NCI-H510A treated with DMSO at 0.1 percent for 48 hours (cell line): ENCODE results near the gene RPL3.
"Not testable (repeated sequence)": the region's sequence is repeated elsewhere in the genome, so short reads cannot be mapped to it uniquely, and the experiment has no call there.

Source experiments
- DNase-seq: peaks from one replicate; lab custom pipeline; 2025; lab: John Stamatoyannopoulos, UW

The RPL3 gene

DNA sequence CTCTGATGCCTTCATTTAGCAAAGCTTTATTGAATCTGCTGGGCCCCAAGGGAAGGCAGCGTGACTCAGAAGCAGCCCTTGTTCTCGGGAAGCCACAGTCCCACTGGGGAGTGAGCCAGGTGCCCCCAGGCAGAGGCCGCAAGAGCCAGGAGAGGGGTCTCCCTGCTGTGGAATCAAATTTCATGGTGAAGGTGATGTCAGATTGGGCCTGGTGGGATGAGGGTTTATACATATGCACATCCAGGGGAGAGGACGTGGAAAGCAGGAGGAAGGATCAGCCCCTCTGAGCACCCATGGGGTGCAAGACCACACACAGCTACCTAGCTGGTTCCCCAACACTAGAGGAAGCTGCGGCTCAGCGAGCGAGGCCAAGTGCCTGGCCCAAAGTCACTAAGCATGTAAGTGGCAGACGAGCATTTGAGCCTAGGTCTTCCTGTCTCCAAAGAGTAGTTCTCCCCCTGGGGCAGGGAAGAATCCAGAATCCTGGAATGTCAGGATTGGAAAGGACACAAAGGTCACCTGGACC is 32.3 kb upstream of the RPL3 start:
- no peak for DNase-seq

DNA sequence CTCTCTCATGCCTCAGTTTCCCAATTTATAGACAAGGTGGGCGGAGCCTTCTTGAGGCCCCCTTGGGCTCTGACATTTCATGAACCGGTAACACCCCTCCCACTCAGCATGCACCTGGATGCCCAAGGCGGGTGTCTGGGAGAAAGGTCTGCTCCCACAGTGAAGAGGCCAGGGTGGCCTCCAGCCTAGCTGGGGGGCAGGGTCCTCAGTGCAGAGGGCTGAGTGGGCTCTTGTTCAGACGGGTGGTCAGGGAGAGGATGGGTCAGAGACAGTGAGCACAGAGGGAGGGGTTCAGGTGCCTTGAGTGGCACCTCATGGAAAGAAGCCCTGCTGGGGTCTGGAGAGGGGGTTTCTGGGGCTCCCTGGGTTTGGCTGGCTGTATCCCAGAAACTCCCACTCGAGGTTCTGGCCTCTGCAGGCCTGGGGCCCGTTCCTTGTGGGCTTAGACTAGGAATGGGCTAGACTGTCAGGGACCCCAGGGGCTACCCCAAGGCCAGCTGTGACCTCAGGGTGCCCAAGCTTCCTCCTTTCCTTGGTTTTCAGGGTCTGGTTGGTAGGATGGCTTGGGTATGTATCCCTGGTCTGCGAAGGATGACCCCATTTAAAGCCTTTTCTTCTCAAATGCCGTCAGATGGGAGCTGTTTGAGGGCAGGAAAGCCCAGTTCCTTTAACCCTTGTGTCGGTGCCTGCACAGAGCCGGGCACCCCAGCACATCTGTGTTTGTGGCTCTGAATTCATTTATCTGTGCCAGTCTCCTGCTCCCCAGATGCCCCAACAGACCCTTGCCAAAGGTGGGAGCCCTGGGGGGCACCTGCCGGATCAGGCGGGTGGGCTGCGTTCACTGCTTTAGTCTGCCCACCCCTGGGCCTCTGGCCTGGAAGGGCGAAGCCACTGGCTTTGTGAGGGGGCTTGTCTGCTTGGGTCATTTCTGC is 31.6 kb upstream of the RPL3 start:
- DNase-seq = no peak

DNA sequence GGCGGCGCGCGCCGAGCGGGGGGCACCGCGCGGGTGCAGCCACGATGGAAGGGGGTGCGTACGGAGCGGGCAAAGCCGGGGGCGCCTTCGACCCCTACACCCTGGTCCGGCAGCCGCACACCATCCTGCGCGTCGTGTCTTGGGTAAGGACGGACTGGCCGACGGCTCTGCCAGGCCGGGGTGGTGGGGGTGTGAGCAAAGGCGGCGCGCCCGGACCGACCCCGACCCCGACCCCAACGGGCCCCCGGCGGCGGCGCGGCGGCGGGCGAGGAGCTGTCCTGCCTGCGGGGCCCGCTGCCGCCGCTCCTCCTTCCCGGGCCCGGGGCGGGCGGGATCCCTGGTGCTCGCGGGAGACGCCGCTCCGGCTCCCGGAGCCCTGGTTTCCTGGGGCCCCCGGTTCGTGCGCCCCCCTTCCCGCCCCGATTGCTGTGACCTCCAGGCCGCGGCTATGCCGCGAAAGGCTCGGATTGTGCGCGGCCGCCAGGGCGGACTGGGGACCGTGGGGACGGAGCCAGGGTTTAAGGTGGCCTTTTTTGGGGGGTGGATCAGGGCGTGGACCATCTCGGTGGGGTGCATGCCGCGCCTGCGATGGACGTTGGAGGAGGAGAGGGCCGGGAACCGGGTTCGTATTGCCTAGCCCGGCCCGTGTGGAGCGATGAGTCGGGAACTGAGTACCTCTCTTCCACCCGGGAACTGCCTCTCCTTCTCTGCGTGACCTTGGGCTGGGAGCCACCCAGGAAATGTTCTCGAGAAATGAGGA is 30.7 kb upstream of the RPL3 start, which contains the start of gene SYNGR1:
Gene SYNGR1 (plus strand): TSS at position 25 of the 760 bp plus-strand sequence. CDS start 20 bp downstream, at position 45.
- no peak for DNase-seq

DNA sequence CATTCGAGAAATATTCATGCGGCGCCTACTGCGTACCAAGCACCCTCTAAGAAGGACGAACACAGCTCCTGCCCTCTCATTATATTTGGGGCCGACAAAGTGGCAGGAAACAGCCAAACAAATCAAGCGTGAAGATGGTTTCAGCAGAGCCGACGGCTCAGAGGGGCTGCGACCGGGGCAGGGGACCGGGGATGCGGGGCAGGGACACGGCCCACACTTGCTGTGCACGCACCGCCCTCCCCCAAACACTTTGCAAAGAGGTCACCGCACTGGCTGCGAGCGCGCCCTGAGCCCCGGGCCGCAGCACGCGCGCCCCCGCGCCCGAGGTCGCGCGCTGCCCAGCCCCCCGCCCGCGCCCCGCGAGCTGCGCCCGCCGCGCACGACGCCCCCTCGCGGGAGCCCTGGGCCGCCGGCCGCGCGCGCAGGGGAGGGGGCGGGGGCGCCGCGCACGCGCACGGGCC is 30.1 kb upstream of the RPL3 start:
- DNase-seq = no peak

DNA sequence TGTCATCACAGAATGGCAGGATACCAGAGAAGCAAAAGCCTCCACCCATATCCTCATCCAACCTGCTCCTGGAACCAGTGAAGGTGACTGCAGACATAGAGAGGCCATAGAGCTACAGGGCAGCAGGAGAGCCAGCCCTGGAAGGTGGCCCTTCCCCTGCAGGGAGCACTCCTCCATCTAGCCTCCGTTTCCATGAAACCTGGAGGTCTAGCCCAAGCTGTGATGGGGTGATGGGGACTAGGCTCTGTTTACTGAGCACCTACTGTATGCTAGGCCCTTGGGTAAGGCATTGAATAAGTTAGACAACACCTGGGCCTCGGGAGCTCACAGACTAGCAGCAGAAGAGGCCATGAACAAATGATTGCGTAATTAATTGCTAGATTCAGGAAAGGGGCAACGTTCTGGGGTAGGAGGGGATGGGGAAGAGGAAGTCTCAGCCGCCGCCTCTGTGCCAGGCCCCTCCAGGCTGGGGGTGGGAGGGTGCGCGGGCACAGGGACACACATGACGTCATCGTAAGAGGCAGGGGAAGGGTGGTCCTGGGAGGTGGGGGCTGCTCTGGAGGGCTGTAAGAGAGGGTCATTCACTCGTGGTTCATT is 29.6 kb upstream of the RPL3 start:
- DNase-seq = no peak

DNA sequence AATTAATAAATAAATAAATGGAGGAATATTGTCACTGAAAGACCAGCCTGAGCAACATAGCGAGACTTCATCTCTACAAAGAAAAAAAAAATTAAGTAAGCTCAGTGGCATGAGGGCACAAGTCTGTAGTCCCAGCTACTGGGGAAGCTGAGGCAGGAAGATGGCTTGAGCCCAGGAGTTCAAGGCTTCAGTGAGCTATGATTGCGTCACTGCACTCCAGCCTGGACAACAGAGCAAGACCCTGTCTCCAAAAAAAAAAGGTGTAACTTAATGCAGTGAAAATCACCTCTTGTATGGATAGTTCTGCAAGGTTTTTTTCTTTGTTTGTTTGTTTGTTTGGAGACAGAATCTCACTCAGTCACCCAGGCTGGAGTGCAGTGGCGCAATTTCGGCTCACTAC is 25.8 kb upstream of the RPL3 start:
- DNase-seq = no peak

DNA sequence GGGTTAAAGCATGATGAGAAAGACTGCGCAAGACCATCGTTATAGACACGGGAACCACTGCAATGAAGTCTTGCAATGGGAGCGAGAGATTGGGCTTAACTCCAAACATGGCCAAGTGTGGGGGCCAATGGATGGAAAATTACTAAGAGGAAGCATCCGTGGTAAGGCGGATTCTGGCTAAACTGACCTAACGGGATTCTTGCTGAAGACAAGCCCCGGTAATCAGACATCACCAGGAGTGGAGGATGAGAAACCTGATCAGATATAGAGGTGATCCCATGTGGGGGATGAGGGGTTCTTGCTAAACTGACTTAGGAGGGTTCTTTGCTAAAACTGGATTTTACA is 24.6 kb upstream of the RPL3 start:
- DNase-seq = no peak

DNA sequence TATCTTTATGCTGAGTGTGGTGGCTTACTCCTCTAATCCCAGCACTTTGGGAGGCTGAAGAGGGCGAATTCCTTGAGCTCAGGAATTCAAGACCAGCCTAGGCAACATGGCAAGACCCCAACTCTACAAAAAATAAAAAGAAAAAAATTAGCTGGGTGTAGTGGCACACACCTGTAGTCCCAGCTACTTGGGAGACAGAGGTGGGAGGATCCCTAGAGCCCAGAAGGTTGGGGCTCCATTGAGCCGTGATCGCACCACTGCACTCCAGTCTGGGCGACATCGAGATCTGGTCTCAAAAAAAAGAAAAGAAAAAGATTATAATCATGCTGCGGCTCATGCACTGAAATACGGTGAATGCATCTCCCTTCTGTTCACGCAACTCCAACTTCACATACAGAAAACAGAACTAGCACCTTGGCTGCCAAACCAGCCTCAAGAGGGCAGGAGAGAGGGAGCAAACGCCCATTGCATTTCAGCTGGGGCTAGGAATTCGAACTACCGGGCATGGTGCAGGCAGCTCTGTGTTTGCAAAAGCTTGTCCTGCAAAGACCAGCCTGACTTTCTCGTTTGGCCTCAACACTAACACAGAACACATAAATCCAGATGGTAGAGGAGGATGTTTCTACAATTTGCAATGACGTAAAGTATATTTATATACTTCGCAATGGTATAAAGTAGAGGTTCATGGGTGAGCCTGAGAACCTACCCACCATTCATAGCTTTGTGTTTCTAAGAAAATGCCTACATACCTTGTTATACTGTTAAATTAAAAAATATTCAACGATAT is 24.0 kb upstream of the RPL3 start:
- DNase-seq = peak; percentile 39

DNA sequence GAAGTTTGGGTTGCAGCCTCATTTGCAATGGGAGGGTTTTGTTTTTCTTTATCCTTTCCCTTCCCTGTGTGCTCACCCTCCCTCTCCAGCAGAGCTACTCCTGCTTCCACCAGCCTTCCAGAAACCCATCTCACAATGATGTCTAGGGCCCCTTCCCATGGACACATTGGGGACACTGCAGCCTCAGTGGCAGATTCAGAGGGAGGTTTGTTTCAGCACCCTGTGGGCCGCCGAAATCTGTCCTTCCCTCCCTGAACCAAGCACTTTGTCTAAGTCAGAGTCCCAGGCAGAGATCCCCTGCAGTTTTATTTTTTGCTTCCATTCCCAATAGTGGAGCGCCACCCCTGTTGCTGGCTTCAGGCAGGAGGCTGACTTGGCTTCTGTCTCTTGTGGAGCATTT is 21.8 kb upstream of the RPL3 start:
- DNase-seq = no peak

DNA sequence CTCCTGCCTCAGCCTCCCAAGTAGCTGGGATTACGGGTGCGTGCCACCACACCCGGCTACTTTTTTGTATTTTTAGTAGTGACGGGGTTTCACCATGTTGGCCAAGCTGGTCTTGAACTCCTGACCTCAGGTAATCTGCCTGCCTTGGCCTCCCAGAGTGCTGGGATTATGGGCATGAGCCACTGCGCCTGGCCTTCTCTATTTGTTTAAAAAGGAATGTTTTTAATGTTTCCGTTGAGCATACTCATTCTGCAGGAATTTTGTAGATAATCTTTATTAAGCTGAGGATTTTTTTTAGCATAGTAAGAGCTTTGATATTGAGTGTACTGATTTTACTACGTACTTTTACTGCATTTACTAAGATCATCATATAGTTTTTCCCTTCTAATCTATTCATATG is 20.4 kb upstream of the RPL3 start:
- DNase-seq = not testable (repeated sequence)

DNA sequence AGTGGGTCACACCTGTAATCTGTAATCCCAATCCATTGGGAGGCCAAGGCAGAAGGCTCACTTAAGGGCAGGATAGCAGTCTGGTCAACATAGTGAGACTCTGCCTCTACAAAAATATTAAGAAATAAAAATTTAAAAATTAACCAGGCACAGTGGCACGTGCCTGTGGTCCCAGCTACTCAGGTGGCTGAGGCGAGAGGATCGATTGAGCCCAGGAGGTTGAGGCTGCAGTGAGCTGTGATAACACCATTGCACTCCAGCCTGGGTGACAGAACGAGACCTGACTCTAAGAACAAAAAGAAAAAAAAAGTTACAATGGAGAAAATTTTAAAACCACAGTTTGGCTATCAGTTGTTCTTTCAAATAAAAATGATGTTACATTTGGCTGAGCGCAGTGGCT is 17.0 kb upstream of the RPL3 start:
- no peak for DNase-seq

DNA sequence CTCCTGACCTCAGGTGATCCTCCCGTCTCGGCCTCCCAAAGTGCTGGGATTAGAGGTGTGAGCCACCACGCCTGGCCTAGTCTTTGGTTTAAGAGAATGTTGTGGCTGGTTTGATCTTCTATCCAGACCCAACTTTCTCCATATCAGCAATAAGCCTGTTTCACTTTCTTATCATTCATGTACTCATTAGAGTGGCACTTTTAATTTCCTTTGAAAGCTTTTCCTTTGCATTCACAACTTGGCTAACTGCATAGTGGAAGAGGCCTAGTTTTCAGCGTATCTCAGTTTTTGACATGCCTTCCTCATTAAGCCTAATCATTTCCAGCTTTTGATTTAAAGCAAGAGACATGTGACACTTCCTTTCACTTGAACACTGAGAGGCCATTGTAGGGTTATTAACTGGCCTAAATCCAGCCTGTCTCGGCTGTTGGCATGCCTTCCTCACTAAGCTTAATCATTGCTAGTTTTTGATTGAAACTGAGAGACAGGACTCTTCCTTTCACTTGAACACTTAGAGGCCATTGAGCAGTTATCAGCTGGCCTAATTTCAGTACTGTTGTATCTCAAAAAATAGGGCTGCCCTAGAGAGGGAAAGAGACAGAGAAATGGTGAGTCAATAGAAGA is 13.1 kb upstream of the RPL3 start:
- no peak for DNase-seq

DNA sequence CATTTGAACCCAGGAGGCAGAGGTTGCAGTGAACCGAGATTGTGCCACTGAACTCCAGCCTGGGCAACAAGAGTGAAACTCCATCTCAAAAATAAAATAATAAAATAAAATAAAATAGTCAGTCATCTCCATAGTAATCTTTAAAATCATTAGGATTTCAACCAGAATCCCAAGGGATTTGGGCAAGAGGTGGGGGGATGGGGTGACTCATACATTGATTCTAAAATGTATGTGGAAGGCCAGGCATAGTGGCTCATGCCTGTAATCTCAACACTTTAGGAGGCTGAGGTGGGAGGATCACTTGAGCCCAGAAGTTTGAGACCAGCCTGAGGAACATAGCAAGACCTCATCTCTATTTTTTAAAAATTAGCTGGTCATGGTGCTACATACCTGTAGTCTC is 11.1 kb upstream of the RPL3 start:
- DNase-seq = not testable (repeated sequence)

DNA sequence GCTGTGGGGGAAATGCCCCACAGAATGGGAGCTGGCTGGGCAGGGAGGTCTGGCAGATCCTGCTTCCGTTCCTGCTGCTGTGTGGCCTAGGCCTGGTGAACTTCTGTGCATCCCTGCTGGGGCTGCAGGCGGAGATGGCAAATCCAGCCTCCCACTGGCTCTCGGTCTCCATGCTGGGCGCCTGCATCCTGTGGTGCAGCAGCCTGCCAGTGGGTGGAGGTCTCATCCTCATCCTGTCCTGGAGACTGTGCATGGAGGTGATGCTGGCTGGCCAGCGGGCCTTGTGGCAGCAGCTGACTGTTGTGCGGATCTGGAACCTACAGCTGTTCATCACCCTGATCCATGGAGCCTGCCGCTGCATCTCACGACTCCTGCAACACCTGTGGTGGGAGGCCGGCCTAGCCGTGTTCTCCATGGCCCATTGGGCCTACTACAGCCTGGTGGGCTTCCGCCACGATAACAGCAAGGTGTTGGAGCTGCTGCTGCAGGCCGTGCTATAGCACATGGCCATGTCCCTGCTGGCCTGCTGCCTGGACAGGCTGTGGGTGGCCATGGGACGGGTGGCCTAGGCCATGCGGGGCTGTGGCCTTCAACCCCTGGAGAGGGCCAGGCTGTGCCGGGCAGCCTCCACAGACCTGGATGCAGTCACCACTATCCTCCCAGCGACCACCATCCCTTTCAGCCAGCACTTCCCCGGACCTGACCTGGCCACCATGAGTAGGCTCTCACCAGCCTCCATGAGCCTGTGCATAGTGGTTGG is 8.8 kb upstream of the RPL3 start:
- no peak for DNase-seq

DNA sequence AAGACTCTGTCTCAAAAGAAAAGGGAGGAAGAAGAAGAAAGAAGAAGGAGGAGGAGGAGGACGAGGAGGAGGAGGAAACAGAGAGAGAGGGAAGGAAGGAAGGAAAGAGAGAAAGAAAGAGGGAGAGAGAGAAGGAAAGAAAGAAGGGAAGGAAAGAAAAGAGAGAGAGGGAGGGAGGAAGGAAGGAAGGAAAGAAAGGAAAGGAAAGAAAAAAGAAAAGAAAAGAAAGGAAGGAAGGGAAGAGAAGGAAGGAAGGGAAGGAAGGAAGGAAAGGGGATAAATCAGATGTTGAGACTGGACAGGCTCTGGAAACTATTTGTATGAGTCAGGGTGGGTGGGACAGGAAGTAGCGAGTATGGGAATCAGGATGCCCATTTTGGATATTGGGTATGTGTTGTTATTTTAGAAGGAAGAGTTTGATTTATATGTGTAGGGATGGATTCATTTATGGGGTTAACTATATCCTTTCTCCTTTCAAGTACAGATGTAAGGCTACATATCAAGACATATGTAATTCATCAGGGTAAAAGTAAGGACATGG is 6.0 kb upstream of the RPL3 start:
- no peak for DNase-seq

DNA sequence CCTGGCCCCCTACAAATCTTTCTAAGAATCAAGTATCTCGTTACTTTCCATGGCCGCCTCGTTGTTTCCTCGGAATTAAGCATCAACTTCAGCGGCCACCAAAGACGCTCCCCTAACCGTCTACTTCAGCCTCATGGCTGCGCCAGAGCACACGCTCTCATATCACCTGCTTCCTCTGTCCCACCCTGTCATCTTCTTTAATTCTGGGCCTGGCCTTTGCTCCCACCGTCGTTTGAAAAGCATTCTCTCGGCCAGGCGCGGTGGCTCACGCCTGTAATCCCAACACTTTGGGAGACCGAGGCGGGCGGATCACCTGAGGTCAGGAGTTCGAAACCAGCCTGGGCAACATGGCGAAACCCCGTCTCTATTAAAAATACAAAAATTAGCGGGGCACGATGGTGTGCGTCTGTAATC is 1.2 kb upstream of the RPL3 start:
- not testable (repeated sequence) for DNase-seq

DNA sequence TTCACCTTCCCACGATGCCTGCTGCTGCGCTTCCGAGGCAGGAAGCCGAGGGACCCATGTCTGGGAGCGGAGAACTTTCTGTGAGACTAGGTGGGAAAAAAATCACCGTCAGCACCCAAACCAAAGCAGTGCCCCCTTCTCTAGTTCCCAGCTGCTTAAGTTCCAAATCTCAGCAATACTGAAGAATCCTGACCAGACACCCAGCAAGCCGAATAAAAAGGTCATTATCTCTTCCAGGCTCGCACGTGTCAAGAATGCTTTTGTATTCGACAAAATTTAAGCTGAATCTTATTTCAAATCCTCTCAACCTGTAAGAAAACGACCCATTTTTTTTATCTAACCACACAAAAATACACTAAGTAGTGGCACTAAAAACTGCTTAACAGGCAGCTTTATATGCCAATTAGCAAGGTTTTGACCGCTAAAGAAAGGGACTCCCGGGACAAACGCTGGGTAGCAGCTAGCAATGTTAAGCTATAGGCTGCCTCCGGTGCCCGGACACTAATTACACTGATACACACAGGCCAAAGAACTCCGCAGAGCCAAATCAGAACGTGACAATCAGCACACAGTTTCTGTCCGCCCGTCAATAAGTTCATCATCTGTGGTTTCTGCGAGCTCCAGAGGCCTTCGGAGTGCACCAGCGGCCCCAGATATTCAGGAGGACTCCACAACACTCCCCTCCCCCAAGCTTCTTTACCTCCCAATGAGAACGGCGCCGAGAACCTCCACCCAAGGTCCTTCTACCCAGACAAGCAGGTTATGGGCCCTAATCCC is 728 bp downstream of the RPL3 start:
- DNase-seq = no peak

DNA sequence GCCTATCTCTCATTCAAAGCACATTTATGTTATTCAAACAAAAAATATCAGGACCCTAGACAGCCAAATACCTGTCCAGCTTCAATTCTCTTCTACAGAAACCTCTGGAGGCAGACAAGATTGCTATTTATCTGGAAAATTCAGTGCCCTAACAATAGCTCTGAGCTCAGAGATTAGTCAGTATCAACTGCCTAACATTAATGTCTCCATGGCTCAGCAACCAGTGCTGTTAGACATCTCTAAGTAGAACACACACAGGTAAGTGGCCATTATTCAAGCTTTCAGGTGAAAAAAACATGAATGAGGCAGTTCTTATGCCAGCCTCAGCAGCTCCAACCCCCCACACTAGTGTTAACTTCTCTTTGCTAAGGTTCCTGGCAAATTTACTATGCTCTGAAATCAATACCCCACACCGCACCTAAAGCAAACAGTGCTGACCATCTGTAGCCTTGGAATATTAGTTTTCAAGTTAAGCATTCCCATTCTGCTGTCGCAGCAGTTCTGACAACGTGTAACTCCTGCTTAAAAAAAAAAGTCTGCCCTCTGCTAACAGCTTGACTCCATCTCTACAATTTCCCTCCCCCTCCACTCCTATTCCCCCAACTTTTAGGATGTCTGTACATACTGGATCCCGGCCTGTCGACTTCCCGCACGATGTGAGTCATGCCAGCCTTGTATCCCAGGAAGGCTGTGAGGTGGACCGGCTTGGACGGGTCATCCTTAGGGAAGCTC is 1.5 kb downstream of the RPL3 start:
- DNase-seq = no peak
